CD4-positive, CD25-positive, alpha-beta regulatory T cell (primary cell): ENCODE measurements around the gene PRKAG1. TPM values are rescaled to one million over a fixed set of nuclear protein-coding genes. Genes with fewer than 3 reads are reported as not detected.

ENCODE experiments used
- ATAC-seq, 2 donors: fragments of 150-1000 bp; cut with Tn5 transposase; one replicate each; pipeline ENCODE4 v1.10.0; 2021; ENCODE audit warnings: low read depth in 2 of 2, moderate number of reproducible peaks in 2 of 2, moderate library complexity in 1 of 2
- DNase-seq, 3 donors: peaks; one replicate each; pipeline versions ENCODE4 v3.0.0 to v3.0.0-alpha.2; 2012 to 2022; ENCODE audit warnings: mixed read lengths in 1 of 3
- H3K27ac ChIP-seq: one replicate; pipeline ENCODE4 v1.7.0; 2013; ENCODE audit warnings: mild to moderate bottlenecking, low read length; ENCODE audit not compliant: insufficient read depth, poor library complexity, severe bottlenecking
- H3K27me3 ChIP-seq: one replicate; pipeline ENCODE4 v1.7.0; 2013; ENCODE audit warnings: low read length; ENCODE audit not compliant: control insufficient read depth, insufficient read depth
- H3K36me3 ChIP-seq: one replicate; pipeline ENCODE4 v1.7.0; 2013; ENCODE audit warnings: mild to moderate bottlenecking, low read length, moderate library complexity; ENCODE audit not compliant: control insufficient read depth, insufficient read depth
- H3K4me1 ChIP-seq: 2 replicates; pipeline ENCODE4 v1.7.0; 2013; ENCODE audit warnings: mild to moderate bottlenecking, low read length; ENCODE audit not compliant: insufficient read depth, control insufficient read depth, poor library complexity, severe bottlenecking
- H3K4me3 ChIP-seq: one replicate; pipeline ENCODE4 v1.7.0; 2013; ENCODE audit warnings: low read depth, mild to moderate bottlenecking, low read length, moderate library complexity
- H3K9me3 ChIP-seq, 2 experiments: 1 replicate in 1 of 2; 2 replicates in 1 of 2; pipeline ENCODE4 v1.7.0; 2013; ENCODE audit warnings: low read length in 2 of 2, mild to moderate bottlenecking in 1 of 2, moderate library complexity in 1 of 2; ENCODE audit not compliant: control insufficient read depth in 2 of 2
- H3K27ac Mint-ChIP-seq, 3 donors: one replicate each; pipeline ENCODE4 v1.8.0; 2020 to 2022; ENCODE audit warnings: mild to moderate bottlenecking in 3 of 3, mixed read lengths in 3 of 3, moderate library complexity in 2 of 3
- H3K27me3 Mint-ChIP-seq: one replicate; pipeline ENCODE4 v1.8.0; 2022; ENCODE audit warnings: mild to moderate bottlenecking, mixed read lengths
- H3K36me3 Mint-ChIP-seq: one replicate; pipeline ENCODE4 v1.8.0; 2020; ENCODE audit warnings: mixed read lengths
- H3K4me1 Mint-ChIP-seq, 4 donors: one replicate each; pipeline ENCODE4 v1.8.0; 2020 to 2022; ENCODE audit warnings: mixed read lengths in 4 of 4, mild to moderate bottlenecking in 1 of 4
- H3K4me3 Mint-ChIP-seq, 4 donors: one replicate each; pipeline ENCODE4 v1.8.0; 2020 to 2022; ENCODE audit warnings: mild to moderate bottlenecking in 4 of 4, mixed read lengths in 4 of 4, moderate library complexity in 3 of 4
- H3K9me3 Mint-ChIP-seq, 7 donors: one replicate each; pipeline ENCODE4 v1.8.0; 2020 to 2022; ENCODE audit warnings: mixed read lengths in 7 of 7, mild to moderate bottlenecking in 3 of 7, moderate library complexity in 2 of 7
- polyA plus RNA-seq, 4 donors: library from polyadenylated mRNA; unstranded; fragments of 300-500 nt; fragmentation: Illumina TruSeq; gene quantifications; one replicate each; pipeline ENCODE4 v1.2.3, GENCODE V29; 2021
- total RNA-seq: library from RNA; stranded (reverse); gene quantifications from one replicate; pipeline ENCODE4 v1.2.3, GENCODE V29; 2022

Gene PRKAG1
- total and polyA plus RNA-seq, 5 donors from 2014 or later = 51.3 to 83.8 (median 64.0) TPM

- Mint-ChIP-seq H3K9me3 (peaks cover 0 to 3% (median 0%) of the 10 kb centered on the region in 7 donors), H3K4me1 (peaks cover 11 to 41% (median 31%) of the 10 kb centered on the region in 4 donors), H3K36me3 (peaks cover 33% of the 10 kb centered on the region), H3K27ac (no peak overlapping the region), H3K27me3 (peaks cover 7% of the 10 kb centered on the region), H3K4me3 (no peak overlapping the region)
- no peak overlapping the region for H3K4me3 ChIP-seq
- H3K36me3 ChIP-seq = peaks cover 39% of the 10 kb centered on the region
- DNase-seq = no peak
- H3K9me3 ChIP-seq = no peaks in the 10 kb centered on the region
- H3K27ac ChIP-seq = peak overlapping the region; percentile 87
- peaks cover 21% of the 10 kb centered on the region for H3K4me1 ChIP-seq
- no peaks in the 10 kb centered on the region for H3K27me3 ChIP-seq
- no peak for ATAC-seq
These were observed 1.9 kb upstream of the PRKAG1 start for GRCh38 chr12:49020441-49020840.

GRCh38 chr12:49019443-49020324 lies 1.1 kb upstream of the PRKAG1 start:
- Mint-ChIP-seq H3K27ac (peak overlapping the region in 2 of 3 donors; percentile 98 to 99), H3K27me3 (peaks cover 7% of the 10 kb centered on the region), H3K4me3 (peak overlapping the region; percentile 87 to 94 (median 93)), H3K9me3 (peaks cover 0 to 3% (median 0%) of the 10 kb centered on the region in 7 donors), H3K36me3 (peaks cover 31% of the 10 kb centered on the region), H3K4me1 (peaks cover 18 to 49% (median 37%) of the 10 kb centered on the region in 4 donors)
- Histone ChIP-seq H3K27ac (peak overlapping the region; percentile 87), H3K4me3 (peak overlapping the region; percentile 94), H3K36me3 (peaks cover 31% of the 10 kb centered on the region), H3K4me1 (peaks cover 21% of the 10 kb centered on the region), H3K27me3 (no peaks in the 10 kb centered on the region), H3K9me3 (no peaks in the 10 kb centered on the region)
- ATAC-seq = no peak
- DNase-seq = peak in 2 of 3 donors; percentile 29 to 59

GRCh38 chr12:49019120-49019430 lies 499 bp upstream of the PRKAG1 start:
- Histone ChIP-seq H3K4me3 (peak overlapping the region; percentile 94), H3K27ac (peak overlapping the region; percentile 87), H3K4me1 (peaks cover 21% of the 10 kb centered on the region), H3K27me3 (no peaks in the 10 kb centered on the region), H3K9me3 (no peaks in the 10 kb centered on the region), H3K36me3 (peaks cover 28% of the 10 kb centered on the region)
- DNase-seq (no peak), ATAC-seq (peak; percentile 6 to 15)
- Mint-ChIP-seq H3K27ac (peak overlapping the region; percentile 96 to 99 (median 98)), H3K4me1 (peaks cover 24 to 54% (median 40%) of the 10 kb centered on the region in 4 donors), H3K9me3 (peaks cover 0 to 3% (median 0%) of the 10 kb centered on the region in 7 donors), H3K36me3 (peaks cover 31% of the 10 kb centered on the region), H3K4me3 (peak overlapping the region; percentile 84 to 94 (median 93)), H3K27me3 (peaks cover 7% of the 10 kb centered on the region)

- Histone ChIP-seq H3K4me1 (peaks cover 21% of the 10 kb centered on the region), H3K36me3 (peaks cover 23% of the 10 kb centered on the region), H3K4me3 (peak overlapping the region; percentile 94), H3K27me3 (no peaks in the 10 kb centered on the region), H3K9me3 (no peaks in the 10 kb centered on the region), H3K27ac (peak overlapping the region; percentile 87)
- Mint-ChIP-seq H3K9me3 (peaks cover 0 to 3% (median 0%) of the 10 kb centered on the region in 7 donors), H3K27ac (peak overlapping the region; percentile 96 to 99 (median 98)), H3K4me1 (peaks cover 25 to 54% (median 42%) of the 10 kb centered on the region in 4 donors), H3K4me3 (peak overlapping the region; percentile 84 to 94 (median 93)), H3K27me3 (peaks cover 7% of the 10 kb centered on the region), H3K36me3 (peaks cover 25% of the 10 kb centered on the region)
- no peak for DNase-seq
- ATAC-seq = no peak
These were observed 700 bp downstream of the PRKAG1 start for GRCh38 chr12:49017891-49018260.

GRCh38 chr12:49015196-49015595 lies 3.4 kb downstream of the PRKAG1 start:
- Mint-ChIP-seq H3K36me3 (peaks cover 19% of the 10 kb centered on the region), H3K9me3 (peaks cover 0 to 3% (median 0%) of the 10 kb centered on the region in 7 donors), H3K27me3 (peaks cover 7% of the 10 kb centered on the region), H3K27ac (peak overlapping the region in 1 of 3 donors; percentile 81), H3K4me1 (peaks cover 25 to 51% (median 42%) of the 10 kb centered on the region in 4 donors), H3K4me3 (peak overlapping the region in 2 of 4 donors; percentile 38 to 78)
- Histone ChIP-seq H3K36me3 (peaks cover 30% of the 10 kb centered on the region), H3K9me3 (no peaks in the 10 kb centered on the region), H3K4me1 (peaks cover 21% of the 10 kb centered on the region), H3K27ac (no peak overlapping the region), H3K4me3 (no peak overlapping the region), H3K27me3 (no peaks in the 10 kb centered on the region)
- DNase-seq (no peak), ATAC-seq (no peak)

- no peak overlapping the region for H3K4me3 ChIP-seq
These were observed 4.0 kb downstream of the PRKAG1 start for GRCh38 chr12:49014547-49014946.

GRCh38 chr12:49013428-49013827 lies 5.1 kb downstream of the PRKAG1 start:
- ATAC-seq = no peak
- H3K36me3 Mint-ChIP-seq = peaks cover 24% of the 10 kb centered on the region

More at GRCh38 chr12:49014547-49014946, 4.0 kb downstream of the PRKAG1 start:
- DNase-seq (no peak), ATAC-seq (no peak)
- Mint-ChIP-seq H3K27me3 (peaks cover 7% of the 10 kb centered on the region), H3K36me3 (peaks cover 23% of the 10 kb centered on the region), H3K4me1 (peaks cover 25 to 46% (median 37%) of the 10 kb centered on the region in 4 donors), H3K9me3 (no peaks in the 10 kb centered on the region), H3K4me3 (no peak overlapping the region), H3K27ac (peak overlapping the region in 2 of 3 donors; percentile 65 to 81)
- H3K27ac ChIP-seq = no peak overlapping the region
- H3K27me3 ChIP-seq = no peaks in the 10 kb centered on the region
- no peaks in the 10 kb centered on the region for H3K9me3 ChIP-seq
- peaks cover 36% of the 10 kb centered on the region for H3K36me3 ChIP-seq
- H3K4me1 ChIP-seq = peaks cover 17% of the 10 kb centered on the region

More at GRCh38 chr12:49013428-49013827, 5.1 kb downstream of the PRKAG1 start:
- Histone ChIP-seq H3K9me3 (no peaks in the 10 kb centered on the region), H3K4me1 (peaks cover 11% of the 10 kb centered on the region), H3K4me3 (no peak overlapping the region), H3K36me3 (peaks cover 47% of the 10 kb centered on the region), H3K27ac (no peak overlapping the region), H3K27me3 (no peaks in the 10 kb centered on the region)
- Mint-ChIP-seq H3K4me1 (peaks cover 25 to 47% (median 32%) of the 10 kb centered on the region in 4 donors), H3K27ac (no peak overlapping the region), H3K9me3 (no peaks in the 10 kb centered on the region), H3K27me3 (peaks cover 7% of the 10 kb centered on the region), H3K4me3 (no peak overlapping the region)
- no peak for DNase-seq
